GM12878 (cell line): ENCODE data around the gene PEX16. TPM values are rescaled to one million over a fixed set of nuclear protein-coding genes. Genes with fewer than 3 reads are reported as not detected.

ENCODE experiments used
- ATAC-seq: fragments of 200-7000 bp; cut with Tn5 transposase; 3 replicates; pipeline ENCODE4 v1.9.1; 2020; ENCODE audit warnings: mild to moderate bottlenecking, moderate library complexity
- BruUV-seq: library from RNA; stranded (reverse); fragments of 400-500 nt; replicated peaks from 2 replicates; lab custom pipeline; 2021; lab: Mats Ljungman, UMichigan
- CTCF ChIA-PET: fragments of 300-600 bp; sonication (Branson Sonifier 250); formaldehyde crosslinking; extraction: SDS; loops from one replicate; lab custom pipeline; 2021; ENCODE audit warnings: inconsistent platforms; lab: Yijun Ruan, JAX
- POLR2A ChIA-PET: fragments of 350-600 bp; formaldehyde crosslinking; extraction: SDS; loops from one replicate; lab custom pipeline; 2021; ENCODE audit warnings: inconsistent platforms; lab: Charles Lee
- RAD21 ChIA-PET: fragments of 300-600 bp; sonication (Branson Sonifier 250); formaldehyde crosslinking; loops from one replicate; lab custom pipeline; 2023; ENCODE audit warnings: antibody characterized with exemption; ENCODE audit not compliant: unreplicated experiment; lab: Charles Lee
- SMC1A ChIA-PET: fragments of 300-600 bp; sonication (Branson Sonifier 250); formaldehyde crosslinking; loops from one replicate; lab custom pipeline; 2023; ENCODE audit not compliant: unreplicated experiment, uncharacterized antibody; lab: Charles Lee
- DNase-seq: peaks from one replicate; pipeline ENCODE4 v3.0.0-alpha.2; 2011; ENCODE audit warnings: low read depth, low spot score
- FAIRE-seq: peaks from 3 replicates; lab custom pipeline; 2011; peaks lifted over from hg19 to GRCh38; lab: Jason Lieb, UNC
- H2AFZ ChIP-seq: 2 replicates; pipeline ENCODE4 v1.6.0; 2011; ENCODE audit warnings: low read depth, low read length, control low read depth; ENCODE audit not compliant: control insufficient read depth
- H3K27ac ChIP-seq: 2 replicates; pipeline ENCODE4 v1.5.1; 2011; ENCODE audit warnings: control low read depth; ENCODE audit not compliant: control insufficient read depth, insufficient read depth
- H3K27me3 ChIP-seq, 2 experiments: replicated peaks in 1 of 2; 2 replicates each; pipeline versions ENCODE4 v1.6.0 to v1.6.1; 2011; ENCODE audit warnings: low read length in 1 of 2; ENCODE audit not compliant: control insufficient read depth in 2 of 2, insufficient read depth in 2 of 2
- H3K36me3 ChIP-seq, 2 experiments: 2 replicates each; pipeline ENCODE4 v1.5.1; 2011; ENCODE audit warnings: low read length in 1 of 2; ENCODE audit not compliant: control insufficient read depth in 2 of 2, insufficient read depth in 2 of 2
- H3K4me1 ChIP-seq: 2 replicates; pipeline ENCODE4 v1.6.1; 2011; ENCODE audit warnings: mild to moderate bottlenecking, low read length, moderate library complexity, mixed read lengths; ENCODE audit not compliant: control insufficient read depth, insufficient read depth
- H3K4me2 ChIP-seq: 2 replicates; pipeline ENCODE4 v1.6.0; 2011; ENCODE audit warnings: control low read depth; ENCODE audit not compliant: control insufficient read depth, insufficient read depth
- H3K4me3 ChIP-seq: fragments of 200-600 bp; sonication (generic); 2 replicates; pipeline ENCODE4 v1.5.1; 2016
- H3K79me2 ChIP-seq: 2 replicates; pipeline ENCODE4 v1.6.0; 2011; ENCODE audit warnings: low read length; ENCODE audit not compliant: control insufficient read depth, insufficient read depth
- H3K9ac ChIP-seq: 2 replicates; pipeline ENCODE4 v1.8.0; 2011; ENCODE audit warnings: low read length, control low read depth, mixed read lengths; ENCODE audit not compliant: control insufficient read depth, insufficient read depth
- H3K9me3 ChIP-seq: replicated peaks from 3 replicates; pipeline ENCODE4 v1.5.1; 2011; ENCODE audit warnings: mild to moderate bottlenecking, low read length; ENCODE audit not compliant: control insufficient read depth, insufficient read depth
- H4K20me1 ChIP-seq: 2 replicates; pipeline ENCODE4 v1.6.0; 2011; ENCODE audit not compliant: control insufficient read depth, insufficient read depth
- ATF7 ChIP-seq: fragments of 450-650 bp; IDR thresholded peaks from 2 replicates; pipeline ENCODE4 v1.6.1; 2016; ENCODE audit warnings: low read depth, mild to moderate bottlenecking
- CHD1 ChIP-seq: IDR thresholded peaks from 2 replicates; pipeline ENCODE4 v1.6.1; 2012; ENCODE audit warnings: low read depth, low read length, improper control_type of control experiment
- EZH2 ChIP-seq: IDR thresholded peaks from 2 replicates; pipeline ENCODE4 v1.6.1; 2012; ENCODE audit warnings: low read depth, mild to moderate bottlenecking, control low read depth, inconsistent platforms, low read length, borderline replicate concordance; ENCODE audit not compliant: control insufficient read depth
- GATAD2B ChIP-seq: fragments of 450-650 bp; conservative IDR thresholded peaks from 2 replicates; pipeline ENCODE4 v1.6.1; 2017; ENCODE audit warnings: low read depth, mild to moderate bottlenecking, moderate library complexity
- IKZF1 ChIP-seq: fragments of 450-650 bp; conservative IDR thresholded peaks from 2 replicates; pipeline ENCODE4 v1.6.1; 2017; ENCODE audit warnings: antibody characterized with exemption, mild to moderate bottlenecking
- MEF2A ChIP-seq: IDR thresholded peaks from 2 replicates; pipeline ENCODE4 v1.6.1; 2011; ENCODE audit warnings: low read depth, mild to moderate bottlenecking, low read length, moderate library complexity; ENCODE audit not compliant: insufficient read depth
- SREBF1 ChIP-seq: IDR thresholded peaks from 2 replicates; pipeline ENCODE4 v1.6.1; 2012; ENCODE audit warnings: mild to moderate bottlenecking, low read length
- YY1 ChIP-seq: IDR thresholded peaks from 2 replicates; pipeline ENCODE4 v1.6.1; 2011; ENCODE audit warnings: low read depth, mild to moderate bottlenecking, low read length
- ZNF622 ChIP-seq: fragments of 450-650 bp; IDR thresholded peaks from 2 replicates; pipeline ENCODE4 v1.6.1; 2017; ENCODE audit warnings: mild to moderate bottlenecking, inconsistent platforms
- WGBS: methylation state at CpG from one replicate; pipeline ENCODE4 v1.1.6; 2016; ENCODE audit warnings: low lambda C conversion rate; ENCODE audit not compliant: insufficient replicate concordance, insufficient coverage; ENCODE audit errors: missing lambda C conversion rate; 5-methylcytosine and 5-hydroxymethylcytosine counted together
- in situ Hi-C: fragments of 300-500 bp; cut with MboI; formaldehyde crosslinking; loops from 9 replicates; pipeline ENCODE4 v1.14.3; 2018; ENCODE audit warnings: mixed read lengths
- intact Hi-C: fragments of 100-400 bp; cut with micrococcal nuclease; formaldehyde crosslinking; loops from one replicate; pipeline ENCODE4 v1.14.2; 2022; ENCODE audit not compliant: unreplicated experiment
- polyA plus RNA-seq, 11 experiments: library from polyadenylated mRNA; depleted of rRNA in 4 of 11; unstranded in 6 of 11; stranded (reverse) in 5 of 11; fragments of >200 nt; fragmentation: Nextera tagmentation in 4 of 11; fragmentation: Illumina TruSeq in 1 of 11; extraction: Ambion mirVana in 4 of 11; extraction: Trizol in 1 of 11; gene quantifications; 1 replicate in 1 of 11; 2 replicates in 10 of 11; pipeline versions ENCODE4 v1.2.1 to v1.2.3, GENCODE V29; 2011 to 2016; ENCODE audit warnings: inconsistent platforms in 2 of 11, missing spikeins in 2 of 11, low read depth in 1 of 11
- total RNA-seq, 4 experiments: library from RNA; depleted of rRNA in 3 of 4; stranded (reverse); fragments of >200 nt in 3 of 4; fragmentation: Illumina TruSeq in 1 of 4; extraction: Trizol in 1 of 4; gene quantifications; 2 replicates each; pipeline versions ENCODE4 v1.2.1 to v1.2.3, GENCODE V29; 2013 to 2021
- TF ChIP-seq, protein P1 (sequence below): IDR thresholded peaks from 2 replicates; pipeline ENCODE4 v1.6.1; 2011; ENCODE audit warnings: borderline replicate concordance, low read depth, mild to moderate bottlenecking, moderate library complexity, mixed read lengths, low read length; ENCODE audit not compliant: insufficient read depth; ENCODE audit errors: extremely low read length
- TF ChIP-seq, protein P2 (sequence below): fragments of 450-650 bp; formaldehyde crosslinking; IDR thresholded peaks from 2 replicates; pipeline ENCODE4 v1.4.0; 2022; ENCODE audit warnings: mild to moderate bottlenecking, moderate library complexity

PEX16 gene
- total and polyA plus RNA-seq, 10 of the 15 experiments (the other 5 are each of a cell fraction or from before 2014, with no cell fraction given), result 1.4 to 53.5 (median 27.6) TPM

DNA sequence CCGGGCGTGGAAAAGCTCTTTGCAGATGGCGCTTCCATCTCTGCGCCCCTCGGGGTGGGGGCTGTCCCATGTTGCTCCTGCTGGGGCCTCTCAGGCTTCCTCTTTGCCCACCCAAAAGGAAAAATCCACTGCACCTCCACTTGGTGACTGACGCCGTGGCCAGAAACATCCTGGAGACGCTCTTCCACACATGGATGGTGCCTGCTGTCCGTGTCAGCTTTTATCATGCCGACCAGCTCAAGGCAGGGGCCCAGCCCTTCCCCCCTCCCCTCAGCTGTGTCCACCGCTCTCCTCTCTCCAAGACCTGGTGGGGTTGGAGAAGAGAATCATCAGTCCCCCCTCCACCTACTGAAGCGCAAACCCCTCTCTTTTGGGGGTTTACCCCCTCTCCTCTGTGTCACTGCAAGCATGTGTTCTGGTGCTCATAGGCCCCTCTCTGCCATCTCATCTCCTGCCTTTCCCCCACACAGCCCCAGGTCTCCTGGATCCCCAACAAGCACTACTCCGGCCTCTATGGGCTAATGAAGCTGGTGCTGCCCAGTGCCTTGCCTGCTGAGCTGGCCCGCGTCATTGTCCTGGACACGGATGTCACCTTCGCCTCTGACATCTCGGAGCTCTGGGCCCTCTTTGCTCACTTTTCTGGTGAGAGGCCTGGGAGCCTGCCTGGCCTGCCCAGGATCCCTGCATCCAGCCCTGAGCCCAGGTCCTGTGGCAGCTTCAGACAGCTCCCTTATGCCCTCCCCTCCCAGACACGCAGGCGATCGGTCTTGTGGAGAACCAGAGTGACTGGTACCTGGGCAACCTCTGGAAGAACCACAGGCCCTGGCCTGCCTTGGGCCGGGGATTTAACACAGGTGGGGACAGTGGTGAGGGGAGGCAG is 6.6 kb upstream of the PEX16 start:
- 42% methylated on average over 22 of the region's 22 CpGs for WGBS
- no peak overlapping the region for H3K4me2 ChIP-seq
- in situ Hi-C loops, result no loop called here

DNA sequence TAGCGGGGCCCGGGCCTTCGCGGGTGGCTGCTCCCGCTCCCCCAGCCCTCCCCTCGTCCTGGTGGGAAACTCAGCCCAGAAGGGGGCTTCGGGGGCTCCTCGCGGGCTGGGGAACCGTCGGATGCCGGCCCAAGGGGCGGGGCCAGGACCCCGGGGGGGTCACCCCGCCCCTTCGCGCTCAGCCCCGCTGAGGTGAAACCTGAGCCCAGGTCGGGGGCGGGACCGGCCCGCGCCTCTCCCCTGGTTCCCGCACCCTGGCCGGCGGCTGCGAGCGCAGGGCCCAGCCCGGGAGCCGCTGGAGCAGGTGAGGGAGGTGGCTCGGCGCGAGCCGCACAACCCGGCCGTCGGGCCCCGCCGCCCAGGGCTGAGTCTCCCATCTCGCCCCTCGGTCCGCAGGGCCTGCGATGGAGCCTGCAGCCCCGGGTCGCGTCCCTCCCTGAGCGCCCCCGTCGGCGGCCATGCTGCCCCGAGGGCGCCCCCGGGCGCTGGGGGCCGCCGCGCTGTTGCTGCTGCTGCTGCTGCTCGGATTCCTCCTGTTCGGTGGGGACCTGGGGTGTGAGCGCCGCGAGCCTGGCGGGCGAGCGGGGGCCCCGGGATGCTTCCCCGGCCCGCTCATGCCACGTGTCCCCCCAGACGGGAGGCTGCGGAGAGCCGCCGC is 4.9 kb upstream of the PEX16 start, which contains the start of gene LARGE2:
Gene LARGE2 (plus strand): TSS at position 232 of the 658 bp plus-strand sequence. CDS start 227 bp downstream, at position 459.
- in situ Hi-C loops (no loop called here), intact Hi-C loops (no loop called here)
- CTCF ChIA-PET, result no interaction called here
- no peak for TF ChIP-seq SREBF1
- TF ChIP-seq IKZF1, result peak; percentile 67
- no peak for TF ChIP-seq CHD1
- TF ChIP-seq MEF2A, result no peak
- TF ChIP-seq, protein P1, sequence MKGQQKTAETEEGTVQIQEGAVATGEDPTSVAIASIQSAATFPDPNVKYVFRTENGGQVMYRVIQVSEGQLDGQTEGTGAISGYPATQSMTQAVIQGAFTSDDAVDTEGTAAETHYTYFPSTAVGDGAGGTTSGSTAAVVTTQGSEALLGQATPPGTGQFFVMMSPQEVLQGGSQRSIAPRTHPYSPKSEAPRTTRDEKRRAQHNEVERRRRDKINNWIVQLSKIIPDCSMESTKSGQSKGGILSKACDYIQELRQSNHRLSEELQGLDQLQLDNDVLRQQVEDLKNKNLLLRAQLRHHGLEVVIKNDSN, result no peak
- 0 out of 2 replicates have a peak, but pooled peaks have one; percentile 20 for TF ChIP-seq YY1
- no peak for TF ChIP-seq ZNF622
- TF ChIP-seq, protein P2, sequence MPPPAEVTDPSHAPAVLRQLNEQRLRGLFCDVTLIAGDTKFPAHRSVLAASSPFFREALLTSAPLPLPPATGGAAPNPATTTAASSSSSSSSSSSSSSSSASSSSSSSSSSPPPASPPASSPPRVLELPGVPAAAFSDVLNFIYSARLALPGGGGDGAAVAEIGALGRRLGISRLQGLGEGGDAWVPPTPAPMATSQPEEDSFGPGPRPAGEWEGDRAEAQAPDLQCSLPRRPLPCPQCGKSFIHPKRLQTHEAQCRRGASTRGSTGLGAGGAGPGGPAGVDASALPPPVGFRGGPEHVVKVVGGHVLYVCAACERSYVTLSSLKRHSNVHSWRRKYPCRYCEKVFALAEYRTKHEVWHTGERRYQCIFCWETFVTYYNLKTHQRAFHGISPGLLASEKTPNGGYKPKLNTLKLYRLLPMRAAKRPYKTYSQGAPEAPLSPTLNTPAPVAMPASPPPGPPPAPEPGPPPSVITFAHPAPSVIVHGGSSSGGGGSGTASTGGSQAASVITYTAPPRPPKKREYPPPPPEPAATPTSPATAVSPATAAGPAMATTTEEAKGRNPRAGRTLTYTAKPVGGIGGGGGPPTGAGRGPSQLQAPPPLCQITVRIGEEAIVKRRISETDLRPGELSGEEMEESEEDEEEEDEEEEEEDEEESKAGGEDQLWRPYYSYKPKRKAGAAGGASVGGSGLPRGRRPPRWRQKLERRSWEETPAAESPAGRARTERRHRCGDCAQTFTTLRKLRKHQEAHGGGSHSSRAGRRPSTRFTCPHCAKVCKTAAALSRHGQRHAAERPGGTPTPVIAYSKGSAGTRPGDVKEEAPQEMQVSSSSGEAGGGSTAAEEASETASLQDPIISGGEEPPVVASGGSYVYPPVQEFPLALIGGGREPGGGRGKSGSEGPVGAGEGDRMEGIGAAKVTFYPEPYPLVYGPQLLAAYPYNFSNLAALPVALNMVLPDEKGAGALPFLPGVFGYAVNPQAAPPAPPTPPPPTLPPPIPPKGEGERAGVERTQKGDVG (CRISPR knock-in tag), result no peak
- TF ChIP-seq ATF7, result no peak
- TF ChIP-seq GATAD2B, result peak; percentile 6; the same call in 1 of the 2 replicates
- peaks cover 5% of the 10 kb centered on the region for H3K4me1 ChIP-seq
- RAD21 ChIA-PET, result no interaction called here
- no peak for DNase-seq
- H3K36me3 ChIP-seq, result no peaks in the 10 kb centered on the region
- no peak for ATAC-seq
- H3K4me2 ChIP-seq, result peak within 1 kb of the TSS; percentile 66; the same call in 1 of the 2 replicates
- peak within 1 kb of the TSS; percentile 53; the same call in 1 of the 2 replicates for H3K4me3 ChIP-seq
- no peaks in the 10 kb centered on the region for H4K20me1 ChIP-seq
- H3K9me3 ChIP-seq, result no peaks in the 10 kb centered on the region; the same call in 2 of the 3 replicates
- H2AFZ ChIP-seq, result no peak within 1 kb of the TSS
- H3K79me2 ChIP-seq, result peaks cover 1% of the 10 kb centered on the region
- H3K9ac ChIP-seq, result no peak within 1 kb of the TSS
- no peak within 1 kb of the TSS for H3K27ac ChIP-seq
- WGBS, result 5% methylated on average over 59 of the region's 73 CpGs
- BruUV-seq, result no TSS peak
- no peak for FAIRE-seq
- H3K27me3 ChIP-seq, result peaks cover 6 to 18% of the 10 kb centered on the region in 2 experiments; a peak in 3 of 4 replicates
- POLR2A ChIA-PET, result no interaction called here
- SMC1A ChIA-PET, result no interaction called here

More for the DNA sequence above, 6.6 kb upstream of the PEX16 start:
- no peak overlapping the region for H3K27ac ChIP-seq
- BruUV-seq, result no TSS peak
- H3K9me3 ChIP-seq, result no peaks in the 10 kb centered on the region; the same call in 2 of the 3 replicates
- H3K4me1 ChIP-seq, result peaks cover 2% of the 10 kb centered on the region
- intact Hi-C loops, result no loop called here
- no peaks in the 10 kb centered on the region for H4K20me1 ChIP-seq
- H3K27me3 ChIP-seq, result peaks cover 6 to 18% of the 10 kb centered on the region in 2 experiments; a peak in 3 of 4 replicates
- H3K4me3 ChIP-seq, result no peak overlapping the region
- H3K9ac ChIP-seq, result no peak overlapping the region
- ATAC-seq (no peak), DNase-seq (no peak), FAIRE-seq (no peak)
- TF ChIP-seq EZH2, result no peak
- H3K79me2 ChIP-seq, result no peaks in the 10 kb centered on the region
- CTCF ChIA-PET, result no interaction called here
- POLR2A ChIA-PET, result interaction anchor here (0.5 to 1.1 kb wide), 2 partner anchors 11 to 193 kb away, joined by 5 to 8 read pairs; no protein-coding TSS in a partner anchor
- no peaks in the 10 kb centered on the region for H3K36me3 ChIP-seq
- SMC1A ChIA-PET, result no interaction called here
- RAD21 ChIA-PET, result interaction anchor here (0.6 to 0.7 kb wide), 2 partner anchors 17 to 84 kb away, joined by 3 to 5 read pairs; no protein-coding TSS in a partner anchor
- H2AFZ ChIP-seq, result no peak overlapping the region
